HepG2 (cell line): ENCODE measurements around the gene ANKRD13C. TPM values are rescaled to one million over a fixed set of nuclear protein-coding genes. Genes with fewer than 3 reads are reported as not detected.

Experiments
- ATF7-NPFF ChIP-seq: sonication (generic); formaldehyde crosslinking; IDR thresholded peaks from 2 replicates; pipeline ENCODE4 v1.8.1; 2023; ENCODE audit warnings: mild to moderate bottlenecking, low read depth, missing genetic modification reagents, moderate library complexity
- BRD4 ChIP-seq: sonication (generic); formaldehyde crosslinking; IDR thresholded peaks from 2 replicates; pipeline ENCODE4 v1.4.0; 2020; ENCODE audit warnings: missing genetic modification reagents
- CENPBD1 ChIP-seq: sonication (generic); formaldehyde crosslinking; IDR thresholded peaks from 2 replicates; pipeline ENCODE4 v1.8.0; 2022; ENCODE audit warnings: missing genetic modification reagents, low read depth, mild to moderate bottlenecking, borderline replicate concordance
- CSRNP1 ChIP-seq: sonication (generic); formaldehyde crosslinking; IDR thresholded peaks from 2 replicates; pipeline ENCODE4 v1.8.1; 2023; ENCODE audit warnings: mild to moderate bottlenecking, missing genetic modification reagents
- DMTF1 ChIP-seq: sonication (generic); formaldehyde crosslinking; IDR thresholded peaks from 2 replicates; pipeline ENCODE4 v1.4.0; 2020; ENCODE audit warnings: mild to moderate bottlenecking, missing genetic modification reagents
- GLMP ChIP-seq: sonication (generic); formaldehyde crosslinking; IDR thresholded peaks from 2 replicates; pipeline ENCODE4 v1.9.0; 2021; ENCODE audit warnings: missing genetic modification reagents, mild to moderate bottlenecking, borderline replicate concordance
- HOXA5 ChIP-seq: sonication (generic); formaldehyde crosslinking; IDR thresholded peaks from 2 replicates; pipeline ENCODE4 v1.4.0; 2020; ENCODE audit warnings: missing genetic modification reagents
- MYC ChIP-seq: sonication (generic); formaldehyde crosslinking; IDR thresholded peaks from 2 replicates; pipeline ENCODE4 v1.9.0; 2021; ENCODE audit warnings: missing genetic modification reagents, borderline replicate concordance
- NR2F6 ChIP-seq, 2 experiments: IDR thresholded peaks; 2 replicates each; pipeline ENCODE4 v1.6.1; 2016; ENCODE audit warnings: antibody characterized with exemption in 1 of 2, mild to moderate bottlenecking in 1 of 2
- PHB2 ChIP-seq: fragments of 450-650 bp; IDR thresholded peaks from 2 replicates; pipeline ENCODE4 v1.6.1; 2018; ENCODE audit not compliant: partially characterized antibody
- RXRA ChIP-seq: sonication (generic); formaldehyde crosslinking; IDR thresholded peaks from 2 replicates; pipeline ENCODE4 v1.5.1; 2020; ENCODE audit warnings: missing genetic modification reagents
- SIN3A ChIP-seq: IDR thresholded peaks from 2 replicates; pipeline ENCODE4 v1.6.1; 2011; ENCODE audit warnings: low read depth, mild to moderate bottlenecking, control low read depth, low read length, borderline replicate concordance
- STAG1 ChIP-seq: sonication (generic); formaldehyde crosslinking; IDR thresholded peaks from 2 replicates; pipeline ENCODE4 v1.4.0; 2020; ENCODE audit warnings: missing genetic modification reagents
- ZBTB37 ChIP-seq: sonication (generic); formaldehyde crosslinking; IDR thresholded peaks from 2 replicates; pipeline ENCODE4 v1.4.0; 2020; ENCODE audit warnings: mild to moderate bottlenecking, missing genetic modification reagents
- ZFP36 ChIP-seq: fragments of 150-350 bp; IDR thresholded peaks from 2 replicates; pipeline ENCODE4 v1.6.1; 2018; ENCODE audit warnings: borderline replicate concordance, low read length, low read depth; ENCODE audit not compliant: partially characterized antibody
- ZNF512 ChIP-seq: sonication (generic); formaldehyde crosslinking; IDR thresholded peaks from 2 replicates; pipeline ENCODE4 v1.4.0; 2020; ENCODE audit warnings: mild to moderate bottlenecking, missing genetic modification reagents
- ZNF558 ChIP-seq: sonication (generic); formaldehyde crosslinking; IDR thresholded peaks from 2 replicates; pipeline ENCODE4 v1.9.0; 2022; ENCODE audit warnings: mild to moderate bottlenecking, missing genetic modification reagents, borderline replicate concordance
- ZNF562 ChIP-seq: sonication (generic); formaldehyde crosslinking; IDR thresholded peaks from 2 replicates; pipeline ENCODE4 v1.8.0; 2022; ENCODE audit warnings: missing genetic modification reagents, borderline replicate concordance
- ZNF598 ChIP-seq: sonication (generic); formaldehyde crosslinking; IDR thresholded peaks from 2 replicates; pipeline ENCODE4 v1.5.1; 2020; ENCODE audit warnings: mild to moderate bottlenecking, missing genetic modification reagents, borderline replicate concordance
- ZNF792 ChIP-seq: IDR thresholded peaks from 2 replicates; pipeline ENCODE4 v1.6.1; 2016
- polyA plus RNA-seq, 8 experiments: library from polyadenylated mRNA; depleted of rRNA in 3 of 8; stranded (reverse) in 7 of 8; unstranded in 1 of 8; fragments of >200 nt; fragmentation: Illumina TruSeq in 4 of 8; extraction: Trizol in 4 of 8; gene quantifications; 2 replicates each; pipeline versions ENCODE4 v1.2.1 to v1.2.3, GENCODE V29; 2011 to 2016; ENCODE audit warnings: low read depth in 4 of 8, missing spikeins in 1 of 8, mixed read lengths in 1 of 8; ENCODE audit not compliant: insufficient read depth in 1 of 8
- total RNA-seq, 5 experiments: library from RNA; depleted of rRNA; stranded (reverse); fragments of >200 nt; fragmentation: Illumina TruSeq; extraction: Trizol; gene quantifications; 2 replicates each; pipeline ENCODE4 v1.2.3, GENCODE V29; 2016; ENCODE audit warnings: low read depth in 1 of 5

Gene ANKRD13C
- total and polyA plus RNA-seq, 2 of the 13 experiments (the other 11 are each of a cell fraction or from before 2014, with no cell fraction given) = 6.2 to 17.6 TPM

- TF ChIP-seq ATF7-NPFF = peak; percentile 59
- TF ChIP-seq MYC (CRISPR knock-in tag) = peak; percentile 92
- peak; percentile 39; the same call in 1 of the 2 replicates for TF ChIP-seq CSRNP1 (CRISPR knock-in tag)
- no peak for TF ChIP-seq DMTF1 (CRISPR knock-in tag)
- TF ChIP-seq ZBTB37 (CRISPR knock-in tag) = no peak
- TF ChIP-seq PHB2 = no peak
- no peak for TF ChIP-seq CENPBD1 (CRISPR knock-in tag)
- 0 out of 2 replicates have a peak, but pooled peaks have one; percentile 84 for TF ChIP-seq ZNF558 (CRISPR knock-in tag)
- no peak for TF ChIP-seq NR2F6 (IDR thresholded peaks at IDR 0.05)
- TF ChIP-seq NR2F6 (CRISPR knock-in tag; IDR thresholded peaks at IDR 0.05) = no peak
- no peak for TF ChIP-seq ZNF512 (CRISPR knock-in tag)
- peak; percentile 57; the same call in 1 of the 2 replicates for TF ChIP-seq ZNF792 (CRISPR knock-in tag)
- no peak for TF ChIP-seq GLMP (CRISPR knock-in tag)
- TF ChIP-seq STAG1 (CRISPR knock-in tag) = peak; percentile 2; the same call in 1 of the 2 replicates
- TF ChIP-seq SIN3A = peak; percentile 31; the same call in 1 of the 2 replicates
- TF ChIP-seq HOXA5 = no peak; the same call in 1 of the 2 replicates
- no peak for TF ChIP-seq BRD4 (CRISPR knock-in tag)
- TF ChIP-seq RXRA = peak; percentile 57; the same call in 1 of the 2 replicates
- TF ChIP-seq ZNF598 (CRISPR knock-in tag) = peak; percentile 73
- TF ChIP-seq ZFP36 = no peak
- no peak for TF ChIP-seq ZNF562 (CRISPR knock-in tag)
Measured at GRCh38 chr1:70221238-70222121, 133.0 kb downstream of the ANKRD13C start, which contains the start of gene SRSF11 (continued).
